Measurements from ENCODE around the gene PRKCZ. TPM values are rescaled to one million over a fixed set of nuclear protein-coding genes. Genes with fewer than 3 reads are reported as not detected.
"Not testable (repeated sequence)": the region's sequence is repeated elsewhere in the genome, so short reads cannot be mapped to it uniquely, and the experiment has no call there.

PRKCZ gene
- polyA plus RNA-seq, 3 donors, result 0.74 to 1.9 (median 1.4) TPM

GRCh38 chr1:2119886-2120285 is 69.7 kb downstream of the PRKCZ start:
- WGBS (ENCODE audit: insufficient coverage), result 95% methylated on average over 4 of the region's 5 CpGs
- Histone ChIP-seq H3K4me1 (ENCODE audit: control insufficient read depth in 1 of 2, insufficient read depth in 2 of 2, low read length in 2 of 2) (no peaks in the 10 kb centered on the region), H4K20me1 (ENCODE audit: insufficient read depth, low read length) (no peaks in the 10 kb centered on the region), H3K4me2 (replicated peaks; ENCODE audit: extremely low read depth, low read length, poor library complexity, severe bottlenecking) (no peak overlapping the region), H3K4me3 (replicated peaks in 1 of 3; ENCODE audit: low read depth in 2 of 3, low read length in 3 of 3) (no peak overlapping the region), H3K27ac (ENCODE audit: low read depth in 1 of 2, low read length in 2 of 2) (no peak overlapping the region), H3K9ac (ENCODE audit: insufficient read depth, low read length, poor library complexity, severe bottlenecking) (no peak overlapping the region), H3K9me3 (replicated peaks in 1 of 2; ENCODE audit: control insufficient read depth in 1 of 2, insufficient read depth in 1 of 2, low read length in 2 of 2) (peaks cover 0 to 21% of the 10 kb centered on the region in 2 donors), H3K36me3 (replicated peaks in 1 of 2; ENCODE audit: control insufficient read depth in 1 of 2, insufficient read depth in 2 of 2, low read length in 2 of 2) (no peaks in the 10 kb centered on the region), H3K79me2 (ENCODE audit: insufficient read depth, low read length) (no peaks in the 10 kb centered on the region), H3K27me3 (ENCODE audit: control insufficient read depth in 2 of 2, insufficient read depth in 2 of 2, low read length in 2 of 2) (no peaks in the 10 kb centered on the region), H2AFZ (ENCODE audit: insufficient read depth, low read depth, low read length, poor library complexity, severe bottlenecking) (no peak overlapping the region)
- no peak overlapping the region for H3K4me3 Mint-ChIP-seq
- no peak overlapping the region for H3K27ac Mint-ChIP-seq
- peaks cover 0 to 6% (median 3%) of the 10 kb centered on the region in 3 donors for H3K27me3 Mint-ChIP-seq (ENCODE audit: low read depth in 3 of 3)
- intact Hi-C loops (cut with micrococcal nuclease), result loop anchor here in 1 of 2 donors (5.0 kb wide), 1 partner anchor 53 kb away; no protein-coding TSS in a partner anchor
- H3K4me1 Mint-ChIP-seq, result peaks cover 2% of the 10 kb centered on the region
- H3K9me3 Mint-ChIP-seq, result peaks cover 11 to 40% (median 28%) of the 10 kb centered on the region in 7 donors
- H3K36me3 Mint-ChIP-seq, result peaks cover 0 to 2% of the 10 kb centered on the region in 2 donors
- TF ChIP-seq, protein P1, sequence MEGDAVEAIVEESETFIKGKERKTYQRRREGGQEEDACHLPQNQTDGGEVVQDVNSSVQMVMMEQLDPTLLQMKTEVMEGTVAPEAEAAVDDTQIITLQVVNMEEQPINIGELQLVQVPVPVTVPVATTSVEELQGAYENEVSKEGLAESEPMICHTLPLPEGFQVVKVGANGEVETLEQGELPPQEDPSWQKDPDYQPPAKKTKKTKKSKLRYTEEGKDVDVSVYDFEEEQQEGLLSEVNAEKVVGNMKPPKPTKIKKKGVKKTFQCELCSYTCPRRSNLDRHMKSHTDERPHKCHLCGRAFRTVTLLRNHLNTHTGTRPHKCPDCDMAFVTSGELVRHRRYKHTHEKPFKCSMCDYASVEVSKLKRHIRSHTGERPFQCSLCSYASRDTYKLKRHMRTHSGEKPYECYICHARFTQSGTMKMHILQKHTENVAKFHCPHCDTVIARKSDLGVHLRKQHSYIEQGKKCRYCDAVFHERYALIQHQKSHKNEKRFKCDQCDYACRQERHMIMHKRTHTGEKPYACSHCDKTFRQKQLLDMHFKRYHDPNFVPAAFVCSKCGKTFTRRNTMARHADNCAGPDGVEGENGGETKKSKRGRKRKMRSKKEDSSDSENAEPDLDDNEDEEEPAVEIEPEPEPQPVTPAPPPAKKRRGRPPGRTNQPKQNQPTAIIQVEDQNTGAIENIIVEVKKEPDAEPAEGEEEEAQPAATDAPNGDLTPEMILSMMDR (IDR thresholded peaks at IDR 0.05), result no peak
- DNase-seq, result no peak

GRCh38 chr1:2121101-2121691 is 71.0 kb downstream of the PRKCZ start:
- H3K27ac Mint-ChIP-seq, result no peak overlapping the region
- peaks cover 2% of the 10 kb centered on the region for H3K4me1 Mint-ChIP-seq
- no peaks in the 10 kb centered on the region for H3K36me3 ChIP-seq (replicated peaks in 1 of 2; ENCODE audit: control insufficient read depth in 1 of 2, insufficient read depth in 2 of 2, low read length in 2 of 2)
- H3K4me1 ChIP-seq (ENCODE audit: control insufficient read depth in 1 of 2, insufficient read depth in 2 of 2, low read length in 2 of 2), result peaks cover 1 to 4% of the 10 kb centered on the region in 2 donors
- intact Hi-C loops (cut with micrococcal nuclease), result no loop called here
- H3K4me3 ChIP-seq (replicated peaks in 1 of 3; ENCODE audit: low read depth in 2 of 3, low read length in 3 of 3), result no peak overlapping the region
- H3K27ac ChIP-seq (ENCODE audit: low read depth in 1 of 2, low read length in 2 of 2), result no peak overlapping the region
- H3K4me3 Mint-ChIP-seq, result no peak overlapping the region
- H3K9me3 ChIP-seq (replicated peaks in 1 of 2; ENCODE audit: control insufficient read depth in 1 of 2, insufficient read depth in 1 of 2, low read length in 2 of 2), result peaks cover 0 to 21% of the 10 kb centered on the region in 2 donors
- peaks cover 2 to 7% (median 4%) of the 10 kb centered on the region in 3 donors for H3K27me3 Mint-ChIP-seq (ENCODE audit: low read depth in 3 of 3)
- no peak overlapping the region for H3K4me2 ChIP-seq (replicated peaks; ENCODE audit: extremely low read depth, low read length, poor library complexity, severe bottlenecking)
- no peak for DNase-seq
- TF ChIP-seq, protein P1 (IDR thresholded peaks at IDR 0.05), result no peak
- H3K9me3 Mint-ChIP-seq, result peaks cover 11 to 40% (median 28%) of the 10 kb centered on the region in 7 donors
- no peak overlapping the region for H2AFZ ChIP-seq (ENCODE audit: insufficient read depth, low read depth, low read length, poor library complexity, severe bottlenecking)
- no peaks in the 10 kb centered on the region for H4K20me1 ChIP-seq (ENCODE audit: insufficient read depth, low read length)
- peaks cover 0 to 2% of the 10 kb centered on the region in 2 donors for H3K36me3 Mint-ChIP-seq
- WGBS (ENCODE audit: insufficient coverage), result 84% methylated on average over 4 of the region's 14 CpGs
- H3K9ac ChIP-seq (ENCODE audit: insufficient read depth, low read length, poor library complexity, severe bottlenecking), result no peak overlapping the region
- no peaks in the 10 kb centered on the region for H3K79me2 ChIP-seq (ENCODE audit: insufficient read depth, low read length)
- no peaks in the 10 kb centered on the region for H3K27me3 ChIP-seq (ENCODE audit: control insufficient read depth in 2 of 2, insufficient read depth in 2 of 2, low read length in 2 of 2)

- H2AFZ ChIP-seq (ENCODE audit: insufficient read depth, low read depth, low read length, poor library complexity, severe bottlenecking); DNase-seq; H3K4me3 Mint-ChIP-seq; H3K27ac ChIP-seq (ENCODE audit: low read depth in 1 of 2, low read length in 2 of 2); intact Hi-C loops (cut with micrococcal nuclease); H3K4me1 ChIP-seq (ENCODE audit: control insufficient read depth in 1 of 2, insufficient read depth in 2 of 2, low read length in 2 of 2); H3K27me3 Mint-ChIP-seq (ENCODE audit: low read depth in 3 of 3); H3K4me2 ChIP-seq (replicated peaks; ENCODE audit: extremely low read depth, low read length, poor library complexity, severe bottlenecking); H3K36me3 ChIP-seq (replicated peaks in 1 of 2; ENCODE audit: control insufficient read depth in 1 of 2, insufficient read depth in 2 of 2, low read length in 2 of 2); H3K9ac ChIP-seq (ENCODE audit: insufficient read depth, low read length, poor library complexity, severe bottlenecking); H3K36me3 Mint-ChIP-seq; H3K4me1 Mint-ChIP-seq; H3K4me3 ChIP-seq (replicated peaks in 1 of 3; ENCODE audit: low read depth in 2 of 3, low read length in 3 of 3); H3K27me3 ChIP-seq (ENCODE audit: control insufficient read depth in 2 of 2, insufficient read depth in 2 of 2, low read length in 2 of 2); H4K20me1 ChIP-seq (ENCODE audit: insufficient read depth, low read length); H3K79me2 ChIP-seq (ENCODE audit: insufficient read depth, low read length): not testable (repeated sequence)
- H3K9me3 ChIP-seq (replicated peaks in 1 of 2; ENCODE audit: control insufficient read depth in 1 of 2, insufficient read depth in 1 of 2, low read length in 2 of 2), result peaks cover 0 to 21% of the 10 kb centered on the region in 2 donors
- no CpG with 5 or more reads among the region's 23 CpGs for WGBS (ENCODE audit: insufficient coverage)
- H3K27ac Mint-ChIP-seq, result peak overlapping the region in 2 of 7 donors; percentile 2 to 64
- peaks cover 11 to 40% (median 28%) of the 10 kb centered on the region in 7 donors for H3K9me3 Mint-ChIP-seq
Measured at GRCh38 chr1:2121794-2122193, 71.6 kb downstream of the PRKCZ start.
